H9 (cell line): ENCODE measurements around the gene MIOS. TPM values are rescaled to one million over a fixed set of nuclear protein-coding genes. Genes with fewer than 3 reads are reported as not detected.

Source experiments
- DNase-seq: peaks from one replicate; pipeline ENCODE4 v3.0.0-alpha.2; 2017
- H2AFZ ChIP-seq: one replicate; pipeline ENCODE4 v1.6.1; 2013; ENCODE audit warnings: mild to moderate bottlenecking, low read length, control low read depth, moderate library complexity
- H2AK5ac ChIP-seq: 2 replicates; pipeline ENCODE4 v1.6.1; 2013; ENCODE audit warnings: low read length, control low read depth, mixed read lengths; ENCODE audit not compliant: insufficient read length
- H2BK120ac ChIP-seq: one replicate; pipeline ENCODE4 v1.6.1; 2013; ENCODE audit warnings: low read depth, mild to moderate bottlenecking, low read length, control low read depth, inconsistent platforms; ENCODE audit not compliant: poor library complexity, severe bottlenecking
- H2BK12ac ChIP-seq: 2 replicates; pipeline ENCODE4 v1.6.1; 2013; ENCODE audit warnings: low read length, control low read depth, mixed read lengths, low read depth; ENCODE audit not compliant: insufficient read length
- H2BK15ac ChIP-seq: 2 replicates; pipeline ENCODE4 v1.6.1; 2013; ENCODE audit warnings: low read depth, low read length, control low read depth
- H2BK20ac ChIP-seq: one replicate; pipeline ENCODE4 v1.6.1; 2013; ENCODE audit warnings: low read depth, mild to moderate bottlenecking, low read length, control low read depth, inconsistent platforms; ENCODE audit not compliant: poor library complexity, severe bottlenecking
- H2BK5ac ChIP-seq: 2 replicates; pipeline ENCODE4 v1.6.1; 2013; ENCODE audit warnings: low read length, control low read depth, mixed read lengths; ENCODE audit not compliant: insufficient read length
- H3K14ac ChIP-seq: 2 replicates; pipeline ENCODE4 v1.6.1; 2013; ENCODE audit warnings: low read length, control low read depth; ENCODE audit not compliant: insufficient read depth
- H3K18ac ChIP-seq: 2 replicates; pipeline ENCODE4 v1.6.1; 2013; ENCODE audit warnings: low read depth, mild to moderate bottlenecking, mixed read lengths, low read length, control low read depth; ENCODE audit not compliant: insufficient read length
- H3K23ac ChIP-seq: 2 replicates; pipeline ENCODE4 v1.6.1; 2013; ENCODE audit warnings: low read length, control low read depth, mixed read lengths, low read depth; ENCODE audit not compliant: insufficient read length
- H3K23me2 ChIP-seq: 2 replicates; pipeline ENCODE4 v1.6.1; 2013; ENCODE audit warnings: low read depth, mild to moderate bottlenecking, mixed read lengths, low read length, control low read depth; ENCODE audit not compliant: insufficient read length, poor library complexity, severe bottlenecking
- H3K27ac ChIP-seq: 2 replicates; pipeline ENCODE4 v1.5.1; 2013; ENCODE audit warnings: low read length, control low read depth, mixed read lengths, low read depth; ENCODE audit not compliant: insufficient read length
- H3K27me3 ChIP-seq: 2 replicates; pipeline ENCODE4 v1.6.1; 2013; ENCODE audit warnings: low read length, control low read depth, inconsistent platforms; ENCODE audit not compliant: insufficient read depth
- H3K4ac ChIP-seq: 2 replicates; pipeline ENCODE4 v1.6.1; 2013; ENCODE audit warnings: low read depth, mild to moderate bottlenecking, control low read depth, inconsistent platforms, low read length, moderate library complexity
- H3K4me1 ChIP-seq: 2 replicates; pipeline ENCODE4 v1.6.1; 2013; ENCODE audit warnings: low read length, control low read depth, inconsistent platforms; ENCODE audit not compliant: insufficient read depth
- H3K4me2 ChIP-seq: 2 replicates; pipeline ENCODE4 v1.6.1; 2013; ENCODE audit warnings: low read length, control low read depth, mixed read lengths; ENCODE audit not compliant: insufficient read length, insufficient read depth
- H3K56ac ChIP-seq: 2 replicates; pipeline ENCODE4 v1.6.1; 2013; ENCODE audit warnings: low read depth, mild to moderate bottlenecking, mixed read lengths, low read length, control low read depth; ENCODE audit not compliant: insufficient read length
- H3K79me1 ChIP-seq: 2 replicates; pipeline ENCODE4 v1.6.1; 2013; ENCODE audit warnings: low read depth, mild to moderate bottlenecking, moderate library complexity, low read length, control low read depth, inconsistent platforms; ENCODE audit not compliant: insufficient read depth, poor library complexity, severe bottlenecking
- H3K79me2 ChIP-seq: 2 replicates; pipeline ENCODE4 v1.6.1; 2013; ENCODE audit warnings: low read length, control low read depth, inconsistent platforms; ENCODE audit not compliant: insufficient read depth
- H3K9ac ChIP-seq: 2 replicates; pipeline ENCODE4 v1.6.1; 2013; ENCODE audit warnings: low read length, control low read depth, mixed read lengths; ENCODE audit not compliant: insufficient read length; ENCODE audit errors: extremely low read depth
- H3K9me3 ChIP-seq: one replicate; pipeline ENCODE4 v1.6.1; 2013; ENCODE audit warnings: low read depth, low read length, inconsistent platforms; ENCODE audit not compliant: control insufficient read depth
- H3T11ph ChIP-seq: one replicate; pipeline ENCODE4 v1.6.1; 2013; ENCODE audit warnings: mild to moderate bottlenecking, low read length, control low read depth, inconsistent platforms
- H4K20me1 ChIP-seq: one replicate; pipeline ENCODE4 v1.6.1; 2013; ENCODE audit not compliant: control insufficient read depth, insufficient read length, insufficient read depth
- H4K5ac ChIP-seq: 2 replicates; pipeline ENCODE4 v1.6.1; 2013; ENCODE audit warnings: low read depth, mild to moderate bottlenecking, mixed read lengths, low read length, control low read depth; ENCODE audit not compliant: insufficient read length
- H4K8ac ChIP-seq: replicated peaks from 2 replicates; pipeline ENCODE4 v1.6.1; 2013; ENCODE audit warnings: low read length, control low read depth, mixed read lengths, low read depth; ENCODE audit not compliant: insufficient read length
- H4K91ac ChIP-seq: 2 replicates; pipeline ENCODE4 v1.6.1; 2013; ENCODE audit warnings: low read depth, mild to moderate bottlenecking, moderate library complexity, mixed read lengths, low read length, control low read depth; ENCODE audit not compliant: insufficient read length
- H3K27ac Mint-ChIP-seq, 3 experiments: 2 replicates in 2 of 3; 3 replicates in 1 of 3; pipeline ENCODE4 v1.8.0; 2020 to 2021; ENCODE audit warnings: mixed read lengths in 3 of 3, mild to moderate bottlenecking in 1 of 3, moderate library complexity in 1 of 3
- H3K27me3 Mint-ChIP-seq: 2 replicates; pipeline ENCODE4 v1.8.0; 2021; ENCODE audit warnings: low read depth, mild to moderate bottlenecking, moderate library complexity, mixed read lengths
- H3K36me3 Mint-ChIP-seq, 3 experiments: 2 replicates in 2 of 3; 3 replicates in 1 of 3; pipeline ENCODE4 v1.8.0; 2020 to 2021; ENCODE audit warnings: low read depth in 3 of 3, mixed read lengths in 3 of 3; ENCODE audit not compliant: insufficient read depth in 1 of 3
- H3K4me1 Mint-ChIP-seq, 2 experiments: 2 replicates each; pipeline ENCODE4 v1.8.0; 2020; ENCODE audit warnings: mixed read lengths in 2 of 2
- H3K4me3 Mint-ChIP-seq, 2 experiments: 2 replicates in 1 of 2; 3 replicates in 1 of 2; pipeline ENCODE4 v1.8.0; 2020 to 2021; ENCODE audit warnings: mild to moderate bottlenecking in 2 of 2, mixed read lengths in 2 of 2, moderate library complexity in 1 of 2
- H3K9me3 Mint-ChIP-seq, 2 experiments: 2 replicates in 1 of 2; 3 replicates in 1 of 2; pipeline ENCODE4 v1.8.0; 2020; ENCODE audit warnings: mild to moderate bottlenecking in 2 of 2, mixed read lengths in 2 of 2, moderate library complexity in 1 of 2
- WGBS: extraction: QIAGEN DNeasy Blood & Tissue Kit; methylation state at CpG from one replicate; pipeline ENCODE4 v1.1.7; 2013; ENCODE audit warnings: missing lambda C conversion rate, low lambda C conversion rate, mixed read lengths; ENCODE audit not compliant: insufficient read length; ENCODE audit errors: extremely low coverage; 5-methylcytosine and 5-hydroxymethylcytosine counted together
- total RNA-seq: library from RNA; stranded (reverse); gene quantifications from 2 replicates; pipeline ENCODE4 v1.2.1, GENCODE V29; 2021
- TF ChIP-seq, protein P1 (sequence below): fragments of 200-600 bp; sonication (generic); conservative IDR thresholded peaks from 3 replicates; pipeline ENCODE4 v1.8.0; 2021; ENCODE audit warnings: antibody characterized with exemption, mild to moderate bottlenecking

The MIOS gene
- total RNA-seq, 1 experiment from 2014 or later = 46.4 TPM

DNA sequence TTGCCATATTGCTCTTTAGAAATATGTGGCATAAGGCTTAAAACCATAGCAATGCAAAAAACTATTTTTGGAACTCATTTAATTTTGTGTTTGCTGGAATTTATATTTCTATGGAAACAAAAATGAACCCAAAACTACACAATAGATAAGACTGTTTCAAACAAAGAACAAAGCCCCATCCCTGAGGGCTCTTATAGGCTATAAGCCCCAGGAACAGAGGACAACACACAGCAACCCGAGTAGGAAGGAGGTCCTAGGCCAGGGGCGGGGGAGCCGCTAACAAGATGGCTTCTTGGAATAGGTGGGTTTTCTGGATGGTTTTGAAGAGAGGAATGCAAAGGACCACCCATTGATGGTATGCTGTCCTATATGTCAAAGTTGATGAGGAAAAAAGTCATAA lies 39.6 kb upstream of the MIOS start:
- no peaks in the 10 kb centered on the region for H3K23me2 ChIP-seq
- H3K27ac Mint-ChIP-seq = no peak overlapping the region

More for the DNA sequence above, 39.6 kb upstream of the MIOS start:
- no peaks in the 10 kb centered on the region for H4K20me1 ChIP-seq
- no peak overlapping the region for H2BK15ac ChIP-seq
- no peak overlapping the region for H2AK5ac ChIP-seq
- H2BK20ac ChIP-seq = no peak overlapping the region
- TF ChIP-seq, protein P1, sequence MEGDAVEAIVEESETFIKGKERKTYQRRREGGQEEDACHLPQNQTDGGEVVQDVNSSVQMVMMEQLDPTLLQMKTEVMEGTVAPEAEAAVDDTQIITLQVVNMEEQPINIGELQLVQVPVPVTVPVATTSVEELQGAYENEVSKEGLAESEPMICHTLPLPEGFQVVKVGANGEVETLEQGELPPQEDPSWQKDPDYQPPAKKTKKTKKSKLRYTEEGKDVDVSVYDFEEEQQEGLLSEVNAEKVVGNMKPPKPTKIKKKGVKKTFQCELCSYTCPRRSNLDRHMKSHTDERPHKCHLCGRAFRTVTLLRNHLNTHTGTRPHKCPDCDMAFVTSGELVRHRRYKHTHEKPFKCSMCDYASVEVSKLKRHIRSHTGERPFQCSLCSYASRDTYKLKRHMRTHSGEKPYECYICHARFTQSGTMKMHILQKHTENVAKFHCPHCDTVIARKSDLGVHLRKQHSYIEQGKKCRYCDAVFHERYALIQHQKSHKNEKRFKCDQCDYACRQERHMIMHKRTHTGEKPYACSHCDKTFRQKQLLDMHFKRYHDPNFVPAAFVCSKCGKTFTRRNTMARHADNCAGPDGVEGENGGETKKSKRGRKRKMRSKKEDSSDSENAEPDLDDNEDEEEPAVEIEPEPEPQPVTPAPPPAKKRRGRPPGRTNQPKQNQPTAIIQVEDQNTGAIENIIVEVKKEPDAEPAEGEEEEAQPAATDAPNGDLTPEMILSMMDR = no peak
- no peak overlapping the region for H3K23ac ChIP-seq
- Mint-ChIP-seq H3K4me3 (no peak overlapping the region), H3K4me1 (no peaks in the 10 kb centered on the region), H3K27me3 (no peaks in the 10 kb centered on the region), H3K9me3 (no peaks in the 10 kb centered on the region), H3K36me3 (no peaks in the 10 kb centered on the region; a peak in 1 of 7 replicates)
- no peak for DNase-seq
- H2BK5ac ChIP-seq = no peak overlapping the region
- H4K91ac ChIP-seq = no peak overlapping the region
- H3K79me1 ChIP-seq = no peaks in the 10 kb centered on the region
- H3K56ac ChIP-seq = no peak overlapping the region
- no peaks in the 10 kb centered on the region for H3K79me2 ChIP-seq
- H4K8ac ChIP-seq = no peak overlapping the region
- H3K27me3 ChIP-seq = no peaks in the 10 kb centered on the region
- no peaks in the 10 kb centered on the region for H3K4me1 ChIP-seq
- no peak overlapping the region for H2AFZ ChIP-seq
- H3K14ac ChIP-seq = no peak overlapping the region
- no peak overlapping the region for H2BK120ac ChIP-seq
- no peak overlapping the region for H3K27ac ChIP-seq
- H3K9me3 ChIP-seq = no peaks in the 10 kb centered on the region
- H3K4me2 ChIP-seq = no peak overlapping the region
- no peak overlapping the region for H3T11ph ChIP-seq
- WGBS = no CpG with 5 or more reads among the region's 3 CpGs
- no peak overlapping the region for H3K18ac ChIP-seq
- no peak overlapping the region for H3K9ac ChIP-seq
- no peak overlapping the region for H2BK12ac ChIP-seq
- H4K5ac ChIP-seq = no peak overlapping the region
- no peak overlapping the region for H3K4ac ChIP-seq
